HCT116 (cell line): ENCODE data around the gene NEDD4L. TPM values are rescaled to one million over a fixed set of nuclear protein-coding genes. Genes with fewer than 3 reads are reported as not detected.

Experiments
- ATAC-seq: fragments of 200-7000 bp; cut with Tn5 transposase; 2 replicates; pipeline ENCODE4 v1.9.1; 2020; ENCODE audit warnings: mild to moderate bottlenecking, moderate library complexity
- BruUV-seq: library from RNA; stranded (reverse); fragments of 400-500 nt; replicated peaks from 2 replicates; lab custom pipeline; 2021; lab: Mats Ljungman, UMichigan
- CTCF ChIA-PET: fragments of 300-600 bp; sonication (Branson Sonifier 250); formaldehyde crosslinking; loops from one replicate; lab custom pipeline; 2021; ENCODE audit warnings: antibody characterized with exemption; lab: Charles Lee
- POLR2A ChIA-PET: fragments of 300-600, 350-600 bp; sonication (Branson Sonifier 250); formaldehyde crosslinking; loops from one replicate; lab custom pipeline; 2021; ENCODE audit warnings: antibody characterized with exemption; lab: Charles Lee
- RAD21 ChIA-PET, 2 experiments: fragments of 300-600 bp; sonication (Branson Sonifier 250); formaldehyde crosslinking; loops; one replicate each; lab custom pipeline; 2023; ENCODE audit warnings: low total read pairs in 2 of 2; ENCODE audit not compliant: uncharacterized antibody in 2 of 2, unreplicated experiment in 2 of 2, low non-redundant PET in 1 of 2; lab: Charles Lee
- DNase-seq: peaks from one replicate; pipeline ENCODE4 v3.0.0-alpha.2; 2010; ENCODE audit warnings: low read depth, low spot score
- H2AFZ ChIP-seq: fragments of 200-600 bp; shearing (Covaris generic), sonication (generic); 2 replicates; pipeline ENCODE4 v1.6.1; 2017; ENCODE audit warnings: low read depth, mixed run types, mixed read lengths, antibody characterized with exemption, low read length; ENCODE audit not compliant: poor library complexity, severe bottlenecking
- H3K27ac ChIP-seq: 2 replicates; pipeline ENCODE4 v1.5.1; 2012; ENCODE audit warnings: low read depth, low read length
- H3K27me3 ChIP-seq: fragments of 200-600 bp; sonication (generic); 2 replicates; pipeline ENCODE4 v1.6.1; 2016; ENCODE audit warnings: mixed run types, low read length, mixed read lengths; ENCODE audit not compliant: insufficient read depth
- H3K36me3 ChIP-seq, 2 experiments: fragments of 200-500 bp in 1 of 2; fragments of 200-600 bp in 1 of 2; sonication (Bioruptor generic) in 1 of 2; sonication (generic) in 1 of 2; 2 replicates each; pipeline versions ENCODE4 v1.5.1 to v1.6.1; 2014 to 2016; ENCODE audit warnings: low read length in 2 of 2, inconsistent platforms in 1 of 2, mixed read lengths in 1 of 2, mixed run types in 1 of 2; ENCODE audit not compliant: insufficient read depth in 2 of 2, control insufficient read depth in 1 of 2
- H3K4me1 ChIP-seq, 2 experiments: fragments of 200-600 bp in 1 of 2; sonication (generic) in 1 of 2; 2 replicates each; pipeline versions ENCODE4 v1.5.1 to v1.6.1; 2012 to 2017; ENCODE audit warnings: low read length in 2 of 2, inconsistent platforms in 1 of 2, mild to moderate bottlenecking in 1 of 2, mixed read lengths in 1 of 2, mixed run types in 1 of 2, moderate library complexity in 1 of 2; ENCODE audit not compliant: insufficient read depth in 2 of 2, control insufficient read depth in 1 of 2
- H3K4me2 ChIP-seq: fragments of 200-600 bp; sonication (generic); 2 replicates; pipeline ENCODE4 v1.6.1; 2017; ENCODE audit warnings: mixed run types, low read length, mixed read lengths
- H3K4me3 ChIP-seq, 2 experiments: fragments of 200-600 bp in 1 of 2; sonication (generic) in 1 of 2; replicated peaks in 1 of 2; 2 replicates each; pipeline ENCODE4 v1.5.1; 2011 to 2016; ENCODE audit warnings: low read length in 2 of 2, control low read depth in 1 of 2, low read depth in 1 of 2, mild to moderate bottlenecking in 1 of 2, mixed read lengths in 1 of 2, mixed run types in 1 of 2
- H3K79me2 ChIP-seq: fragments of 200-600 bp; sonication (generic); 2 replicates; pipeline ENCODE4 v1.6.1; 2017; ENCODE audit warnings: mild to moderate bottlenecking, mixed run types, low read length, moderate library complexity, mixed read lengths; ENCODE audit not compliant: insufficient read depth
- H3K9ac ChIP-seq: fragments of 200-600 bp; sonication (generic); 2 replicates; pipeline ENCODE4 v1.6.1; 2016; ENCODE audit warnings: low read length, mixed read lengths
- H3K9me2 ChIP-seq: fragments of 200-600 bp; sonication (generic), shearing (Covaris generic); 2 replicates; pipeline ENCODE4 v1.6.1; 2017; ENCODE audit warnings: mixed run types, mild to moderate bottlenecking, moderate library complexity; ENCODE audit not compliant: insufficient read depth
- H3K9me3 ChIP-seq, 2 experiments: fragments of 200-500 bp in 1 of 2; fragments of 200-600 bp in 1 of 2; sonication (Bioruptor generic) in 1 of 2; sonication (generic) in 1 of 2; 2 replicates each; pipeline ENCODE4 v1.6.1; 2014 to 2017; ENCODE audit warnings: low read length in 2 of 2, mixed read lengths in 2 of 2, inconsistent platforms in 1 of 2, low read depth in 1 of 2, mild to moderate bottlenecking in 1 of 2, mixed run types in 1 of 2, moderate library complexity in 1 of 2; ENCODE audit not compliant: control insufficient read depth in 1 of 2, insufficient read depth in 1 of 2
- H4K20me1 ChIP-seq: fragments of 200-600 bp; sonication (generic), shearing (Covaris generic); 2 replicates; pipeline ENCODE4 v1.6.1; 2017; ENCODE audit warnings: mixed run types, mild to moderate bottlenecking, moderate library complexity; ENCODE audit not compliant: insufficient read depth
- ATF3 ChIP-seq: IDR thresholded peaks from 2 replicates; pipeline ENCODE4 v1.6.1; 2012
- ELF1 ChIP-seq: IDR thresholded peaks from 2 replicates; pipeline ENCODE4 v1.6.1; 2012; ENCODE audit warnings: low read depth, borderline replicate concordance
- POLR2AphosphoS5 ChIP-seq: IDR thresholded peaks from 2 replicates; pipeline ENCODE4 v1.6.1; 2011; ENCODE audit warnings: mild to moderate bottlenecking, low read depth, low read length, moderate library complexity
- SRF ChIP-seq: IDR thresholded peaks from 2 replicates; pipeline ENCODE4 v1.6.1; 2012; ENCODE audit warnings: low read depth
- YY1 ChIP-seq: IDR thresholded peaks from 2 replicates; pipeline ENCODE4 v1.6.1; 2011; ENCODE audit warnings: low read length, low read depth, moderate library complexity, mild to moderate bottlenecking; ENCODE audit not compliant: insufficient replicate concordance; ENCODE audit errors: extremely low read depth
- ZFX ChIP-seq: fragments of 450-650 bp; IDR thresholded peaks from 2 replicates; pipeline ENCODE4 v1.6.1; 2017
- ZNF274 ChIP-seq: fragments of 200-500 bp; sonication (Bioruptor generic); IDR thresholded peaks from 2 replicates; pipeline ENCODE4 v1.6.1; 2014; ENCODE audit warnings: mild to moderate bottlenecking, low read depth, low read length, inconsistent platforms
- intact Hi-C: fragments of 100-400 bp; cut with micrococcal nuclease; formaldehyde crosslinking; loops from 2 replicates; pipeline ENCODE4 v1.10.0; 2022
- total RNA-seq: library from RNA; stranded (reverse); gene quantifications from one replicate; pipeline ENCODE4 v1.2.1, GENCODE V29; 2021; ENCODE audit not compliant: unreplicated experiment

NEDD4L gene
- total RNA-seq, 1 experiment from 2014 or later = 41.5 TPM

DNA sequence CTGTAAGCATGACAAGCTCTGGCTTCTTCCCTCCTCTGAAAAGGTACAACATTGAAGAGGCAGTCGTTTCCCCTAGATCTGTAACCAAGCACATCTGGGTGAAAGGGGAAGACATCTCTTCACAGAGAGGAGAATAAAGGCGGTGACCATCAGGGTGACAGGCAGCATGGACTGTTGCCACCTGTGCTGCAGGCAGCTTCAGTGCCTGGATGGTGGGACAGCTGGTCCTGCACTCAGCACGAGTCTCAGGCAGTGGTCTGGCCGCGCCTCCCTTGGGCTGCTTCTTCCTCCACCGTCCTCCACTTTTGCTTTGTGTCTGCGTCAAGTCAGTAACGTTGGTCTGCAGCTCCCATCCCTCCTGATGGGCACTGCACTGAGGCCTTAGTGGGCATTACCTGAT lies 264.4 kb downstream of the NEDD4L start:
- TF ChIP-seq ZFX (no peak), ZNF274 (no peak), ATF3 (no peak), POLR2AphosphoS5 (no peak), SRF (no peak)
- H3K4me1 ChIP-seq = peaks cover 14 to 31% of the 10 kb centered on the region in 2 experiments; a peak in 3 of 4 replicates
- CTCF ChIA-PET = no interaction called here
- no TSS peak for BruUV-seq
- no peaks in the 10 kb centered on the region for H3K79me2 ChIP-seq
- no peaks in the 10 kb centered on the region for H3K27me3 ChIP-seq
- no peak overlapping the region for H3K9ac ChIP-seq
- H3K9me3 ChIP-seq = peaks cover 3 to 14% of the 10 kb centered on the region in 2 experiments; a peak in 3 of 4 replicates
- ATAC-seq = no peak
- intact Hi-C loops = no loop called here
- RAD21 ChIA-PET = no interaction called here
- no peak overlapping the region for H3K4me2 ChIP-seq
- H3K4me3 ChIP-seq = no peak overlapping the region
- POLR2A ChIA-PET = no interaction called here
- no peaks in the 10 kb centered on the region for H3K36me3 ChIP-seq
- H2AFZ ChIP-seq = no peak overlapping the region
- no peaks in the 10 kb centered on the region for H3K9me2 ChIP-seq
- DNase-seq = no peak
- H4K20me1 ChIP-seq = no peaks in the 10 kb centered on the region
- H3K27ac ChIP-seq = no peak overlapping the region

GRCh38 chr18:58309099-58309498 lies 265.1 kb downstream of the NEDD4L start:
- H2AFZ ChIP-seq = no peak overlapping the region
- ATAC-seq (no peak), DNase-seq (no peak)
- H3K9ac ChIP-seq = no peak overlapping the region
- H3K9me3 ChIP-seq = peaks cover 3 to 14% of the 10 kb centered on the region in 2 experiments; a peak in 3 of 4 replicates
- BruUV-seq = no TSS peak
- no peaks in the 10 kb centered on the region for H3K27me3 ChIP-seq
- H3K27ac ChIP-seq = no peak overlapping the region
- ChIA-PET RAD21 (no interaction called here), POLR2A (no interaction called here), CTCF (no interaction called here)
- intact Hi-C loops = no loop called here
- no peaks in the 10 kb centered on the region for H3K9me2 ChIP-seq
- no peaks in the 10 kb centered on the region for H3K36me3 ChIP-seq
- H3K4me3 ChIP-seq = no peak overlapping the region
- peaks cover 20 to 38% of the 10 kb centered on the region in 2 experiments for H3K4me1 ChIP-seq
- H4K20me1 ChIP-seq = no peaks in the 10 kb centered on the region
- H3K79me2 ChIP-seq = no peaks in the 10 kb centered on the region
- no peak overlapping the region for H3K4me2 ChIP-seq
- TF ChIP-seq YY1 (no peak), ELF1 (no peak)
